DMS153 treated with DMSO at 0.1 percent for 48 hours (cell line): Measurements from ENCODE around the gene PTPN5.

ENCODE experiments used
- DNase-seq: peaks from one replicate; lab custom pipeline; 2025; ENCODE audit not compliant: unreplicated experiment; lab: John Stamatoyannopoulos, UW

Gene PTPN5

DNA sequence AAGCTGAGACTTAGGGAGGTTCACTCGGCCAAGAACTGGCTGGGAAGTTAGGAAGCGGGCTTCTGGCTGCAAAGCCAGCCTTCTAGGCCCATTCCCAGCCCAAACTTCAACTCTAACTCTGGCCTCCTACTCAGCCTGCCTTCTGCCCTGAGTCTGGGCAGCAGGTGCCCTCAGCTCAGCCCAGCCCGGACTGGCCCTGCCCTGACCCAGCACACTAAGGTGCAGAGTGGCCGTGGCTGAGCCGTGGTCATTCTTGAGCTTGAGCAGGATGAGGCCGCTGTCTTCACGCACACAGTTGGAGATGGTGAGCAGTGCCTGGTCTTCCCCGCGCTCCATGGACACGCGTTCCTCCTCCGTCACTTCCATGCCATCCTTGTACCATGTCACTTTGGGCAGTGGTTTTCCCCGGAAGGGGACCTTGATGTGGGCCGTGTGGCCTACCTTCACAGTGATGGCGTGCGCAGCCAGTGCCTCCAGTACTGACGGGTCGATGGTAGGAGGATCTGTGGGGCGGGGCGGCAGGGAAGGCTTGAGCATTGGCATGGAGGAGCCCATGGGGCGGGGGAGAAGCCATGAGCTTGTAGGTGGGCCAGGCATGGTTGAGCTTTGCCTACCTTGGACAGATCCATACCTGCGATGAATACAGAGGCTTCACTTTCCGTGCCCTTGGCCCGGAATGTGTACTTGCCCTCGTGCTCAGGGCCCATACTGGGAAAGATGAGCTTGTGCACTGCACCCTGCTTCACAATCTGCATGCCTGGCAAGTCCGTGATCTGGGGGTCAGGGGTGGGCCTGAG, 77.8 kb downstream of the PTPN5 start:
- DNase-seq = no peak

DNA sequence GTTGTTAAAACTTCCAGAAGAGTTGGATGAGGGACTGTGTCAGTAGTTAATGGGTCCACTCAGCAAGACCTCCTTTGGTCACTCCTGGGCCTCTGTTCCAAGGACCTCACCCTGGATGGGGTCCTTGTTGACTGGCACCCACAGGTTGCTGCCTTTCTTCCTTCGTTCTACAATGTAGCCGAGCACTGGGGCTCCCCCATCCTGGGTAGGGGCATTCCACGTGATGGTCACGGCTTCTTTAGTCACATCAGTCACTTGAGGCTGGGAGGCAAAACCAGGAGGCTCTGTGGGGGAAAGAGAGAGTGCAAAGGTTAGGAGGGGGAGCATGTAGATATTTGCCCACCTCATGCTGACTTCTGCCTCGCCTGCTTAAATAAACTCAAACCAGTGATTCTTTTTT, 81.1 kb downstream of the PTPN5 start:
- no peak for DNase-seq

DNA sequence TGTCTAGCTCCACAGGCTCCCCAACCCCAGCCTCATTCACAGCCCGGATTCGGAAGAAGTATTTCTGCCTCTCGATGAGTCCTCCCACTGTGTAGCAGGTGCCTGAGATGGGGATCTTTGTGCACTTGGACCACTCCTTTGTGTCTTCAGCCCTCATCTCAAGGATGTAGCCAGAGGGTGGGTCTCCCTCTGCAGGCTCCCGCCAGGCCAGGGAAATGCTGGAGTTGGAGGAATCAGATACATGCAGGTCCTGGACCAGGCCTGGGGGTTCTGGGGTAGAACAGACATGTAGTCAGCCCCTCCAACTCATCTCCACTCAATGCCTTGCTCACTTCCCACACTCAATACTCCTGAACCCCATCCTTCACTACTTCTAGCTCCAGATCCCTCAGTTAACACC, 82.2 kb downstream of the PTPN5 start:
- no peak for DNase-seq

DNA sequence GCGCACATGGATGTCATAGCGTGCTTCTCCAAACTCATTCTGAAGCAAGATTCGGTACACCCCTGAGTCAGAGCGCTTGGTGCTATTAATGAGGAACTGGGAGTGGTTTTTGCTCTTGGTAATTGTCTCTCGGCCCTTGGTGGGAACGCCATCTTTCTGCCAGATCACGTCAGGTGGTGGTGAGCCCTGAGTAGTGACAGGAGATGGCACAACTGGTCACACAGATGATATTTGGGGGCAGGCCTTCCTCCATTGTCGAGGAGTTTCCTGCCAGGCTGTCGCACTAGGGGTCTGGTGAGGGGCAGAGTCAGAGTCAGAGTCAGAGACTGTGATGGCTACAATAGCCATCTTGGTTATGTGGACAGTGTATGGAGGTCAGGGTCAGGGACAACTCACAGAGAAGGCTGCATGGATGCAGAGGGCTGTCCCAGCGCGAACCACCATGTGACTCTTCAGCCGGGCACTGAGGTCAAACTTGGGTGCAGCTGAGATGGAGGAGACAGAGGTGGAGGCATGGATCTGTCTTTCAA, 83.7 kb downstream of the PTPN5 start:
- DNase-seq = no peak

DNA sequence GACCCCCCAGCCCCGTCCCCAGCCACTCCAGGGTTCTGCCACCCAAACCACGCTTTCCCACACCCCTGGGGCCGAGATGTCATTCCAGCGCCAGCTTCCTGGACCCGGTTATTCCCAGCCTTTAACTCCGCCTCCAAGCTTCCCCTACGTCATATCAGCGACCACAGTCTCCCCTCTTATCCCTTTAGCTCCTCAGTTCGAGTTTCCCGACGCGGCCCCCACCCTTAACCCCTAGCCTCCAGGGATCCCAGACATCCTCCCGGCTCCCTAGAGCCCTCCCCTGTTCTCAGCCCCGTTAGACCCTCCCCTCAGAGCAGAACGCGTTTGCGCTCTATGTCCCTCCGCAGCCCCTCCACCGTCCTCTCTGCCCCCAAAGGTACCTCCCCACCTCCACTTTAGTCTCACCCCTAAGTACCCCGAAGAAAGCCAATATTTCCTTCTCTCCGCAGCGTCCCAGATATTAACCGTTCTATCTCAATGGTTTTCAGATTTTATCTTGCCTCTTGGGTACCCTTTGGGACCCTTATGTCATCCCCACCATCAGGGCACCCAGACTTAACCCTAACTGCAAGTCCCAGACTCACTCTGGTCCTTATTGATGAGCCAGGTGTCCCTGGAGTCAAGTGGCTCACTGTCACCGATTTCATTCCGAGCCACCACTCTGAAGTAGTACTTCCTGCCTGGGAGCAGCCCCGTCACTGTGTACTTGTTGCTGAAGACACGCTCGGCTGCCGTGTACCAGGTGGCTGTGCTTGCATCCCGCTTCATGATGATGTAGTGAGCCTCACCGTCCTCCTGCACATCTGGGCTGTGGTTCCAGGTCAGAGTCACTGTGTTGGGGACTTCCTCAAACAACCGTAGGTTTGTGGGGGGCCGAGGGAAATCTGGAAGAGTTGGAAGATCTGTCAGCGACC, 85.0 kb downstream of the PTPN5 start:
- DNase-seq = peak; percentile 39

DNA sequence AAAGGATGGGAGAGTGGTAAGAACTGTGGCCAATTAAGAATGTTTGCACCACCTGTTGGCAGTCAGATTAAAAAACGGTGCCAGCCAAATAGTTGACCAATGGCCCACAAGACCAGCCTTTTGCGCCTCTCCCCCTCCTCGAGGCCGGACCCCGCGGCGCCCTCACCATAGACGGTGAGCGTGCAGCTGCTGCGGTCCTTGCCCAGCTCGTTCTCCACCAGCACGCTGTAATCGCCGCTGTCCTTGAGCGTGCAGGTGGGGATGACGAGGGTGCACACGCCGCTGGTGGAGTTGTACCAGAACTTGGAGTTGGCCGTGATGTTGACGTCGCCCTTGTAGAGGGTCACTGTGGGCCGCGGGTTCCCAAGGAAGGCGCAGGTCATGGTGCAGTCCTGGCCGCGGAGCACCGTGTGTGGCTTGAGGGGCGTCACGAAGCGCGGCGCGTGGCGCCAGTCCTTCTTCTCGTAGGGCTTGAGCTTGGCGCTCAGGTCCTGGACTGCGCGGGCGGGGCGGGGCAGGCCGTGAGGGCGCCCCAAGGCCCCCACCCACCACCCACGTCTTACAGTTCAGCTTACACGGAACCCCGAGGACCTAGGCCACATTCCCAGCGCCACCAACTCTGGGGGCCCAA, 85.8 kb downstream of the PTPN5 start:
- DNase-seq = no peak

DNA sequence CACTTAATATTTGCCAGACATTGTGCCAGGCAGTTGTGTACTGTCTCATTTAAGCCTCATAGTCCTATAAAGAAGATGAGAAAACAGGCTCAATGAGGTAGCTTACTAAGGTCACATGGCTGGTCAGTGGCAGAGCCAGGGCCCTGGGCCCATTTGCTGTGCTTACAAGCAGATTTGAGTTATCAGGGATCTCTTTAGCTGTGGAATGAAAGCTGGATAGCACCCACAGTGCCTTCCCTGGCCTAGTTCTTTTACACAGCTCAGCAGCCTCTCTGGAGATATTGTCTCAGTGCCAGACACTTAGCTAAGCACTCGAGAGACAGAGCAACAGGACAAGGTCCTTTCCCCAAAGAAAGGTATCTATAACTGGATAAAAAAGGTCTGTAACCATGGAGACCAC, 86.9 kb downstream of the PTPN5 start:
- DNase-seq = no peak

DNA sequence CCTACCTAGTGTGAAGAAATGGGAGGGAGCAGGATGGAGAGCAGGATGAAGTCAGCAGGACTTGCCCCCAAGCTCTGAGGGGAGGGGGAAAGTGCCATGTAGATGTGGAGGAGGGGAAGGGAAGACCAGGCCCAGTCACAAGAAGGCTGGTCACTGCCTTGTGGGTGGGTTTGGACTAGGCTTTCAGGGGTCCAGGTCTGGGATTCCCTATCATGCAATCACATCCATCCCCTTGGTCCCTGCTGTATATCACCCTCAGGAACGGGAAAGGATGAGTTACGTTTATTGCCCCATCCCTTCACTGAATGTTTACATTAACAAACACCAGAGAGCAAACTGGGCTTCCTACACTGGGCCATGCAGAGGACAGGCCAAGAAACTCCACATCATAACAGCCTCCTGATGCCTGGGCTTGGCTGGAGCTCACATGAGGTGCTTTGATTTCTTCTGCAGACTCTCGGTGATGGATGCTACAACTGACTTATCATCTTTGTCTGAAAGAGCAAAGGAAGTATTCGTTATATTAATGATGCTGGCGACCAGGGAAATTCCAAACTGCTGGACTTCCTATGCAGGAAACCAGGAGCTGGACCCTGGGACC, 87.5 kb downstream of the PTPN5 start:
- no peak for DNase-seq

DNA sequence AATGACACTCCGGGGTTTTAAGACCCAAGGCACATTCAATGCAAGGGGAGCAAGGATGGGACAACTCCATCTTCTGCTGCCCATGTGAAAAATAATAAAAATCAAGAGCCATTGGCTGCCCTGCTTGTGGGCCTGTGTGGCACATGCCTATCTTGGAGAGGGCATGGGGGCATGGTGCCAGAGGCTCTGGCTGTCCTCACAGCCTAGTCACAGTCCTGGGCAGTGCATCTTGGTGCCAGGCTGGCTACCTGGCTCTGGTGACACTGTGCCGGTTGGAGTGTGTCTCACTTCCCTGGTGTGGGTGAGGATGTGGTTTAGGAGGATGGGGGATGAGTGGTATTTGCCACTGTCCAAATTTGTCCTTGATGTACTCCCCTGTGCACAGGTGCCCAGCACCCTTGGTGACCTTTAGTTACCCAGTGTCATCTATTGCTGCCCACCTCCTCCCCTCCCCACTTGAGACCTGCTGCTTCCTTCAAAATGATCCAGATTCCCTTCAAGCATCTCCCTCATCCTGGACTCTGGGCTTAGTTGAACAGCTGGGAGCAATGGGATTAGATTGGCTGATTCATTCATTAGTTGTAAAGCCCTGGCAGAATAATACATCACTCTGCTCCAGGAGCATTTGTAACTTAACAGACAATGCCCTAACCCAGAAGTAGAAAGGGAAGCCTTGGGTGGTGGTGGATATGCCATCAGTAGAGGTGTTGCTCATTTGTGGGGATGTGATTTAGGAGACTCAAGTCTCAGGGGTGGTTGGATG, 88.4 kb downstream of the PTPN5 start:
- no peak for DNase-seq

DNA sequence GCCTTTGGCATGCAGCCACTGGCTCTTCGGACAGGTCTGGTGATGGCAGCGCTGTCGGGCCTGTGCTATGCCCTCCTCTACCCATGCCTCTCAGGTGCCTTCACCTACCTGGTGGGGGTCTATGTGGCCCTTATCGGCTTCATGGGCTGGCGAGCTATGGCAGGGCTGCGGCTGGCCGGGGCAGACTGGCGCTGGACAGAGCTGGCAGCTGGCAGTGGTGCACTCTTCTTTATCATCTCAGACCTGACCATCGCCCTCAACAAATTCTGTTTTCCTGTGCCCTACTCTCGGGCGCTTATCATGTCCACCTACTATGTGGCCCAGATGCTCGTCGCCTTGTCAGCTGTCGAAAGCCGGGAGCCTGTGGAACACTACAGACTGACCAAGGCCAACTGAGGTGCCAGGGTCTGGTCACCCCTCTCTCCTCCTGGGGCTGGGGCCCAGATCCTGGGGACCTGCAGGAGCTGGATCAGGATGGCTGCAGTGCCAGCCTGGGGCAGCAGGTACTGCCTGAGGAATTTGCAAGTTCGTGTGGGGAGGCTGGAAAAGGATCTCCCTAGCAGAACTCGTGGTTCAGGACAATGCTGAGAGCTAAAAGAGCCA, 89.9 kb downstream of the PTPN5 start:
- DNase-seq = no peak

DNA sequence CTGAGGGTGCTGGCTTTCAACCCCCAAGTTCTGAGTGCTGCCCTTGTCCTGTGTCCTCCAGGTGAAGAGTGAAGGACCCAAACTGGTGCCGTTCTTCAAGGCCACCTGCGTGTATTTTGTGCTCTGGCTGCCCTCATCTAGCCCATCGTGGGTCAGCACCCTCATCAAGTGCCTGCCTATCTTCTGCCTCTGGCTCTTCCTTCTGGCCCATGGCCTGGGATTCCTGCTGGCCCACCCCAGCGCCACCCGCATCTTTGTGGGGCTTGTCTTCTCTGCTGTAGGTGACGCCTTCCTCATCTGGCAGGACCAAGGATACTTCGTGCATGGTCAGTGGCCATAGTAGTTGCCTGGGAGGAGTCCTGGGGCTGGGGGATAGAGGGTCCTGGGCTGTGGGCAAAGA, 90.7 kb downstream of the PTPN5 start:
- DNase-seq = no peak

DNA sequence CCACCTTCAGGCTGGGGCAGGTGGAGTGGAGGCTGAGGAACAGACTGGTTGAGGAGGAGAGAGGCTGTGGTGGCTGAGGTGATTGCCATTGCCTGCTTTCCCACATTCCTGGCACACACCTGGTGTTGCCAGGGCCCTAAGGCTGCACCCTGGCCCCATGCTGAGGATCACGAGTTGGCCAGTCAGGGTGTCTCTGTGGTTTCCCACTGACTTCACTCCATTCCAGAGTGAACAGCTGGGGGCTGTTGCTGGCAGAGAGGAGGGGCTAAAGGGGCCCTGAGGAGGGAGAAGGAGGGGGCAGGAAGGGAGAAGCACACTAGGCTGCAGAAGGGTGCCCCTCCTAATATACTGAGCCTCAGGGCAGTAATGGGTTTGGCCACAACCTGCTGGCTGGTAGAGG, 91.2 kb downstream of the PTPN5 start:
- no peak for DNase-seq

DNA sequence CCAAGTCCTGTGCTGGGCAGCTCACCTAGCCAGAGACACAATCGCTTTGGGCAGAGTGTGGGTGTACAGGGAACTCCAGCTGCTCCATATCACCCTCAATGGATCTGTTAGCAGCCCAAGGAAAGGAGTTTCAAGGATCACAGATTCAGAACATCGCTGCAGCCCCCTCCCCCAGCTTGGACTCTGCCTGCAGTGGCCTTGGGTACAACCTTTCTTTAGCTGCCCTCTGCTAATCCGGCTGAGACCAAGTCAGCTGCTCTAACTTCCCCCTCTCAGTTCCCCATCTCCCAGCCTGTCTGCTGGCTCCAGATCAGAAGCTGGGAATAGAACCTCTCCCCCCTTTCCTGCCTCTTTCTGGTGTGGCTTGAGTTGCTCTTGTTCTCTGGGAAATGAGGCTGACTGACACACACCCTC, 91.7 kb downstream of the PTPN5 start:
- no peak for DNase-seq

DNA sequence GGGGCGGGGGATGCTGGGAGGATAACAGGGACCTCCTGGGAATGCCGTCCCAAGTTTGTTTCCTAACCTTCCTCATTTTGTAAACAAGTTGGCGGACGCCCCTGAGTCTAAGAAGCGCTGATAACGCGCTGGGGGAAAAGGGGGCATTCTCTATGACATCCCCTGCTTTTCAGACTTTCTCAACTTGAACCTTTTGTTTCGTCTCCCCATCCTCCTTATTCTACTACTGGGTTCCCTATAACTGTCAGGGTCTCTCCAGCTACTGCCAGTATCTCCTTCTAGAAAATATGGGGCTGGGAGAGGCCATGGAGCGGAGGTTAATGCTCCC, 92.4 kb downstream of the PTPN5 start:
- DNase-seq = no peak

DNA sequence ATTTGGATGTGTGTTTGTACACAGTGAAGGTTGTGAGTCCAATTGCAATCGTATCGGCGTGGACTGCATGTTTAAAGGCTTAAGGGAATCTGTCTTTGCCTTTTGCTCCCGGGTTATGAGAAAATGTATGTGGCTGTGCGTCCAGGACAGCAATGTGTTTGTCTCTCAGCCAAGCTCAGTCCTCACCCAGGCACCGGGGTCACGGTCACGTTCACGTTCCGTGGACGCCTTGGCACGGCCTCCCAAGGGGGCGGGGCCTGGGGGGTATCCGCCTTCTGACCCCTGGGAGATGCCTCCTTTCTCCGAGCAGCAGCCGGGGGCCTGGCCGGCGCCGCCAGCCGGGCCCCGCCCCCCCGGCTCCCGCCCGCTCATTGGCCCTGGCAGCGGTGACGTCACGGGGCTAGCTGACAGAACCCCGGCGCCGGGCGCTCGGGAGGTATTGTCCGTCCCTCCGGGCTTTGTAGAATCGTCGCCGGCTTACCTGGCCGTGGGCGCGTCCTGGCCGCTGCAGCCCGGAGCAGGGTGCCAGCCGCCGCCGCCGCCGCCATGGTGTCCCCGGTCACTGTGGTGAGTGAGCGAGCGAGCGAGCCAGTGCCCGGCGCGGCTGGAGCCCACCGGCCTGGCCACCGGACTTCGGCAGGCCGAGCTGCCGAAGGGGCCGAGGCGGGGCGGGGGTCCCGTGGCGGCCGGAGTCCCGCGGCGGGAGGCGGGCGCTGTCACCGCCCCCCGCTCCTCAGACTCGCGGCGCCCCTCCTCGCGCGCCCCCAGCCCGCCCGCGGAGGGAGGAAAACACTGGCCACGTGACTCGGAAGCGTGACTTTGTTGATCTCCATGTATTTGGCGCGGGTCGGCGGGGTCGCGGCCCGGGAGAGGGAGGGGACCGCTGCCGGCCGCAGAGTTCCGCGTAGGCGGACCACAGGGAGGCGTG, 93.0 kb downstream of the PTPN5 start, which contains the start of gene TMEM86A:
TMEM86A (plus strand) TSS at position 439 of the 928 bp plus-strand sequence; CDS start at position 547, 108 bp downstream.
- peak; percentile 54 for DNase-seq

DNA sequence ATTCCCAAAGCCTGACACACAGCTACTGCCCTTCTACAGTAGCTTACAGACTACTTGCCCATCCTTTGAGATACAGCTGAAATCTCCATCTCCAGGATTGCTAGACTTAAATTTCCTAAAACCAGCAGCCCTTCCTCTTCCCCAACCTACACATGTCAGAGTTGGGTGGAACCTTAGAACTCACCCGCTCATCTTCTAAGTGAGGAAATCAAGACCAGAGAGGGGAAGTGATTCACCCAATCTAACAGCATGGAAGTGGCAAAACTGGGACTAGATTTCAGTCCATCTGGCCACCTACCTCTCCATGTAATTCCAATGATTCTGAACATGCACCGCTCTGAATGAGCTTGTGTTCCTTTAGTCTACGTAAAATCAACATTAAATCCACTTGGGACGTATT, 94.0 kb downstream of the PTPN5 start:
- DNase-seq = no peak

DNA sequence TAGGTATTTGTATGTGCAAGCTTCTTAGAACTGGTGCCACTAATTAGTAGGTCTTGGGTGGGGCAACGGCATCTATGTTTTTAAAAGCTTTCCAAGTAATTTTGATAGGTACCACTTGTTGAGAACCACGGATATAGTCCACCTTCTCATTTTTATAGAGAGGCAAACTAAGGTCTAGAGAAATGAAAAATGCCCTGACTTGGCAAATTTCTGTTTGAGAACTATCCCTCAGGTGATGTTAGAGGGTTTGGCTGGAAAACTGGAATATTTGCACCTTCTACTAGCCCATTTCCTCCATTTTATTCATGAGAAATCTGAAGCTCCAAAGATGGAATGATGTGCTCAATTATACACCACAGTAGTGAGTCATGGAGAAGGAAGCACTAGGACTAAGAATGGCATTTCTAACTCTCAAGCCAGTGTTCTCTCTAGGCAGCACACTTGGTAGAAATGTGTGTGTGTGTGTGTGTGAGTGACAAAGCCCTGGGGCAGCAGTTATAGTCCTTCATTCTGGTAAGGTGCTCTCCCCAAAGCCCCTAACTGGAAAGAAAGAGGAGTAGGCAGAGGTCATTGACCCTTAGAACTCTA, 94.9 kb downstream of the PTPN5 start:
- DNase-seq = no peak

DNA sequence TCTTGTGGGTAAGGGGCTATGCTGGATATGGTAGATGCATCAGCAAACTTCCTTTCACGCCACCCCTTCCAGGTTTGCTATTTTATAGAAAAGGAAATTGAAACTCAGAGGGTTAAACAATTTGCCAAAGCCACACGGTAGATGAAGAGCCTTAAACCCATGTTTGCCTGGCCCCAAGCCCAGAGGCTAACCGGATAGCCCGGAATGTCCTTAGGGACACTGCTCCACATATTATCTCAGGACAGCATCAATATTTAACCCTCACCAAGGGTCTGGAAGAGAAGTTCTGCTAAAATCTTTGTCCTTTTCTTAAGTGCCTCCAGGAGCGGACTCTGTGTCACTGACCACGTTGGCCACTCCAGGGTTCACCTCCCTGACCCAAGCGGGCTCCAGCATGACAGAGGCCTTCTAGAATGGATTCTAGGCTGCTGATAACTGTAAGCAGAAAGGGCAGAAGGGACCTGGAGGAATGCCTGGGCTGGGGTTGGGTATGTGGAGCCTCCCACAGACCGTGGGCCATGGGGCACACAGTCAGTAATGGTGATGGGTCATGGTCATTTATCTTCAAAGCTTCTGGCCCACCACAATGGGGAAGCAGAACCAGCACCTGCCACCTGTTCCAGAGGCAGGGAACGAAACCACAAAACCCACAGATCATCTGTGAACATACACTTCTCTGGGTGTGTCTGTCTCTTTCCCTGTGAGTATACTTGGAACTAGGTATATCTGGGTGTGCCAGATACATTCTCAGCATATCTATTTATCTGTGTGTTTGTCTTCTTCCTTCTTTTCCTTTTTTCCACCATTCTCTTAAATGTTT, 98.4 kb downstream of the PTPN5 start:
- DNase-seq = no peak
